Esophagus squamous epithelium (tissue), 4 donors: ENCODE measurements around the gene STK11.

Experiments used
- POLR2A ChIP-seq, 4 donors: fragments of 450-650 bp; IDR thresholded peaks; one replicate each; pipeline ENCODE4 v1.6.1; 2017; ENCODE audit warnings: antibody characterized with exemption in 4 of 4, mild to moderate bottlenecking in 4 of 4, moderate library complexity in 3 of 4
- TF ChIP-seq, protein P1 (sequence below), 6 experiments: fragments of 450-650 bp in 4 of 6; fragments of 200-600 bp in 2 of 6; sonication (generic) in 2 of 6; IDR thresholded peaks; one replicate each; pipeline ENCODE4 v1.5.1; 2016 to 2019; ENCODE audit warnings: antibody characterized with exemption in 6 of 6, mild to moderate bottlenecking in 4 of 6, moderate library complexity in 4 of 6

DNA sequence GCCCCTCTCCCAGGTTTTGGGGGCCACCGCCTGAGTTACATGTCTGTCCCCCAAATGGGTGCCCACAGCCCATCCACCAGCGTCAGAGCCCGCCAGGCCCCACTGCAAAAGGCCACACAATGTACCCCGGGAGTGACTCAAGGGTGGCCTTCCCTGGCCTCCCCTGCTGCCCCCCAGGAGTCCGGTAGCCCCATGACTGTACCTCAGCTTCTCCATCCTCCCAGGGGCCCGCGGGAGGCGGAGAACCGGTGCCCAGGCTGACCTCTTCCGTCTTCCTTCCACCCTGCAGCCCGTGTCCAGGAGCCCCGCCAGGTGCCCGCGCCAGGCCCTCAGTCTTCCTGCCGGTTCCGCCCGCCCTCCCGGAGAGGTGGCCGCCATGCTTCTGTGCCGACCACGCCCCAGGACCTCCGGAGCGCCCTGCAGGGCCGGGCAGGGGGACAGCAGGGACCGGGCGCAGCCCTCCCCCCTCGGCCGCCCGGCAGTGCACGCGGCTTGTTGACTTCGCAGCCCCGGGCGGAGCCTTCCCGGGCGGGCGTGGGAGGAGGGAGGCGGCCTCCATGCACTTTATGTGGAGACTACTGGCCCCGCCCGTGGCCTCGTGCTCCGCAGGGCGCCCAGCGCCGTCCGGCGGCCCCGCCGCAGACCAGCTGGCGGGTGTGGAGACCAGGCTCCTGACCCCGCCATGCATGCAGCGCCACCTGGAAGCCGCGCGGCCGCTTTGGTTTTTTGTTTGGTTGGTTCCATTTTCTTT lies 21.9 kb downstream of the STK11 start:
- TF ChIP-seq, protein P1, sequence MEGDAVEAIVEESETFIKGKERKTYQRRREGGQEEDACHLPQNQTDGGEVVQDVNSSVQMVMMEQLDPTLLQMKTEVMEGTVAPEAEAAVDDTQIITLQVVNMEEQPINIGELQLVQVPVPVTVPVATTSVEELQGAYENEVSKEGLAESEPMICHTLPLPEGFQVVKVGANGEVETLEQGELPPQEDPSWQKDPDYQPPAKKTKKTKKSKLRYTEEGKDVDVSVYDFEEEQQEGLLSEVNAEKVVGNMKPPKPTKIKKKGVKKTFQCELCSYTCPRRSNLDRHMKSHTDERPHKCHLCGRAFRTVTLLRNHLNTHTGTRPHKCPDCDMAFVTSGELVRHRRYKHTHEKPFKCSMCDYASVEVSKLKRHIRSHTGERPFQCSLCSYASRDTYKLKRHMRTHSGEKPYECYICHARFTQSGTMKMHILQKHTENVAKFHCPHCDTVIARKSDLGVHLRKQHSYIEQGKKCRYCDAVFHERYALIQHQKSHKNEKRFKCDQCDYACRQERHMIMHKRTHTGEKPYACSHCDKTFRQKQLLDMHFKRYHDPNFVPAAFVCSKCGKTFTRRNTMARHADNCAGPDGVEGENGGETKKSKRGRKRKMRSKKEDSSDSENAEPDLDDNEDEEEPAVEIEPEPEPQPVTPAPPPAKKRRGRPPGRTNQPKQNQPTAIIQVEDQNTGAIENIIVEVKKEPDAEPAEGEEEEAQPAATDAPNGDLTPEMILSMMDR (IDR thresholded peaks at IDR 0.05): no peak
- TF ChIP-seq POLR2A (IDR thresholded peaks at IDR 0.05): no peak
